K562 (cell line): ENCODE measurements around the gene DUXB. TPM values are rescaled to one million over a fixed set of nuclear protein-coding genes. Genes with fewer than 3 reads are reported as not detected.
A peak's percentile ranks its signal among the peaks of the same experiment; 100 is the strongest.

Experiments used
- AFF4 ChIP-seq: sonication (generic); formaldehyde crosslinking; IDR thresholded peaks from 2 replicates; pipeline ENCODE4 v1.8.0; 2023; ENCODE audit warnings: mild to moderate bottlenecking, missing genetic modification reagents
- CBFB ChIP-seq: sonication (generic); formaldehyde crosslinking; IDR thresholded peaks from 2 replicates; pipeline ENCODE4 v1.4.0; 2020; ENCODE audit warnings: mild to moderate bottlenecking, missing genetic modification reagents
- CREB1 ChIP-seq, 2 experiments: sonication (generic) in 1 of 2; formaldehyde crosslinking in 1 of 2; IDR thresholded peaks; 2 replicates each; pipeline versions ENCODE4 v1.6.1 to v1.8.0; 2012 to 2022; ENCODE audit warnings: inconsistent platforms in 1 of 2, mild to moderate bottlenecking in 1 of 2, missing genetic modification reagents in 1 of 2, moderate library complexity in 1 of 2
- GTF2E2 ChIP-seq: fragments of 200-800 bp; sonication (Bioruptor generic); IDR thresholded peaks from 2 replicates; pipeline ENCODE4 v1.6.1; 2016; ENCODE audit warnings: missing genetic modification characterization, missing compliant biosample characterization
- MEIS2 ChIP-seq: fragments of 450-650 bp; IDR thresholded peaks from 2 replicates; pipeline ENCODE4 v1.6.1; 2014; ENCODE audit warnings: mild to moderate bottlenecking; ENCODE audit not compliant: partially characterized antibody
- NR2C1 ChIP-seq, 2 experiments: fragments of 450-650 bp; IDR thresholded peaks; 2 replicates each; pipeline ENCODE4 v1.6.1; 2017; ENCODE audit warnings: mild to moderate bottlenecking in 2 of 2, antibody characterized with exemption in 1 of 2, inconsistent platforms in 1 of 2, missing compliant biosample characterization in 1 of 2, missing genetic modification characterization in 1 of 2
- POLR2B ChIP-seq: fragments of 450-650 bp; IDR thresholded peaks from 2 replicates; pipeline ENCODE4 v1.6.1; 2018; ENCODE audit warnings: low read depth; ENCODE audit not compliant: partially characterized antibody
- RB1 ChIP-seq: fragments of 450-650 bp; IDR thresholded peaks from 2 replicates; pipeline ENCODE4 v1.6.1; 2017; ENCODE audit warnings: low read depth, mild to moderate bottlenecking
- SMARCB1 ChIP-seq: IDR thresholded peaks from 2 replicates; pipeline ENCODE4 v1.6.1; 2011; ENCODE audit warnings: improper control_type of control experiment, low read depth; ENCODE audit not compliant: insufficient read length
- TRIM24 ChIP-seq, 2 experiments: fragments of 450-650 bp; IDR thresholded peaks; 2 replicates each; pipeline ENCODE4 v1.6.1; 2016
- ZKSCAN3 ChIP-seq: fragments of 250-450 bp; sonication (Bioruptor Pico); IDR thresholded peaks from 2 replicates; pipeline ENCODE4 v1.4.0; 2020
- ZNF146 ChIP-seq: IDR thresholded peaks from one replicate; pipeline ENCODE4 v1.6.1; 2018; ENCODE audit warnings: missing compliant biosample characterization; ENCODE audit not compliant: unreplicated experiment
- ZNF239 ChIP-seq: fragments of 250-450 bp; sonication (Bioruptor Pico); IDR thresholded peaks from 2 replicates; pipeline ENCODE4 v1.4.0; 2020; ENCODE audit warnings: mild to moderate bottlenecking
- polyA plus RNA-seq, 8 experiments: library from polyadenylated mRNA; depleted of rRNA in 4 of 8; stranded (reverse) in 5 of 8; unstranded in 3 of 8; fragments of >200 nt; fragmentation: Nextera tagmentation in 2 of 8; fragmentation: Illumina TruSeq in 1 of 8; extraction: Ambion mirVana in 2 of 8; extraction: Trizol in 1 of 8; gene quantifications; 2 replicates each; pipeline versions ENCODE4 v1.2.1 to v1.2.3, GENCODE V29; 2011 to 2014; ENCODE audit warnings: inconsistent platforms in 1 of 8, missing spikeins in 1 of 8
- total RNA-seq, 7 experiments: library from RNA; depleted of rRNA in 6 of 7; stranded (reverse); fragments of >200 nt in 6 of 7; fragmentation: Illumina TruSeq in 2 of 7; extraction: Trizol in 2 of 7; gene quantifications; 2 replicates each; pipeline versions ENCODE4 v1.2.1 to v1.2.3, GENCODE V29; 2011 to 2021; ENCODE audit warnings: low replicate concordance in 1 of 7
- TF ChIP-seq, protein P1 (sequence below): fragments of 450-650 bp; IDR thresholded peaks from one replicate; pipeline ENCODE4 v1.6.1; 2018; ENCODE audit warnings: mild to moderate bottlenecking, moderate library complexity; ENCODE audit not compliant: partially characterized antibody
- TF ChIP-seq, protein P2 (sequence below): sonication (generic); formaldehyde crosslinking; IDR thresholded peaks from 2 replicates; pipeline ENCODE4 v1.8.0; 2023; ENCODE audit warnings: mild to moderate bottlenecking, missing genetic modification reagents
- TF ChIP-seq, protein P3 (sequence below), 2 experiments: fragments of 450-650 bp; IDR thresholded peaks; 2 replicates each; pipeline ENCODE4 v1.6.1; 2016
- TF ChIP-seq, protein P4 (sequence below): fragments of 200-400 bp; formaldehyde crosslinking; IDR thresholded peaks from 2 replicates; pipeline ENCODE4 v1.6.1; 2017; ENCODE audit warnings: mild to moderate bottlenecking, low read depth, low read length, moderate library complexity

The DUXB gene
- total and polyA plus RNA-seq, 9 of the 15 experiments (the other 6 are each of a cell fraction or from before 2014, with no cell fraction given) = not detected

DNA sequence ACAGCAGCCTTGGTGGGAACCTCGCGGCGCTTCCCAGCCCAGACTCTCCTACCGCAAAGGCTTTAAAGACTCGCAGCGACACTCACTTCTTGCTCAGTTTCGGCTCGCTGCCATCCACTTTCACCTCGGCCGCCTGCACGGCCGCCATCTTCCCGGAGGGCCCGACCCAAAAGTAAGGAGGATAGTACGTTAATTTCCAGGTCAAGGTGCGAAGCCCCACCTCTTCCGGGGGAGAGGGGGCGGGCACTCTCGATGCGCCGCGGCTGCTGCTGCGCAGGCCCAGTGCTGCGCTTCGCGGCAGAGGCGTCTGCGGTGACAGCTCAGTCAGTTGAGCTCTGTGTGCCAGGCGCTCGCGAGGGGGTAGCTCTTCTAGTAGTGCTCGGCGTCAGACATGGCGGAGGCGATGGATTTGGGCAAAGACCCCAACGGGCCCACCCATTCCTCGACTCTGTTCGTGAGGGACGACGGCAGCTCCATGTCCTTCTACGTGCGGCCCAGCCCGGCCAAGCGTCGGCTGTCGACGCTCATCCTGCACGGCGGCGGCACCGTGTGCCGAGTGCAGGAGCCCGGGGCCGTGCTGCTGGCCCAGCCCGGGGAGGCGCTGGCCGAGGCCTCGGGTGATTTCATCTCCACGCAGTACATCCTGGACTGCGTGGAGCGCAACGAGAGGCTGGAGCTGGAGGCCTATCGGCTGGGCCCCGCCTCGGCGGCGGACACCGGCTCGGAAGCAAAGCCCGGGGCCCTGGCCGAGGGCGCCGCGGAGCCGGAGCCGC lies 53.6 kb downstream of the DUXB start, which contains the start of the genes KARS1 and TERF2IP (continued):
- TF ChIP-seq NR2C1 (IDR thresholded peaks at IDR 0.05) = peak; percentile 98
- peak; percentile 98 for TF ChIP-seq NR2C1 (tag; IDR thresholded peaks at IDR 0.05)
- TF ChIP-seq SMARCB1 = no peak
- TF ChIP-seq AFF4 (CRISPR knock-in tag) = 0 out of 2 replicates have a peak, but pooled peaks have one; percentile 31
- TF ChIP-seq, protein P1, sequence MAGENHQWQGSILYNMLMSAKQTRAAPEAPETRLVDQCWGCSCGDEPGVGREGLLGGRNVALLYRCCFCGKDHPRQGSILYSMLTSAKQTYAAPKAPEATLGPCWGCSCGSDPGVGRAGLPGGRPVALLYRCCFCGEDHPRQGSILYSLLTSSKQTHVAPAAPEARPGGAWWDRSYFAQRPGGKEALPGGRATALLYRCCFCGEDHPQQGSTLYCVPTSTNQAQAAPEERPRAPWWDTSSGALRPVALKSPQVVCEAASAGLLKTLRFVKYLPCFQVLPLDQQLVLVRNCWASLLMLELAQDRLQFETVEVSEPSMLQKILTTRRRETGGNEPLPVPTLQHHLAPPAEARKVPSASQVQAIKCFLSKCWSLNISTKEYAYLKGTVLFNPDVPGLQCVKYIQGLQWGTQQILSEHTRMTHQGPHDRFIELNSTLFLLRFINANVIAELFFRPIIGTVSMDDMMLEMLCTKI = no peak
- peak; percentile 93 for TF ChIP-seq GTF2E2 (tag)
- peak; percentile 39 for TF ChIP-seq CREB1 (IDR thresholded peaks at IDR 0.05)
- peak; percentile 41; the same call in 1 of the 2 replicates for TF ChIP-seq CREB1 (CRISPR knock-in tag; IDR thresholded peaks at IDR 0.05)
- TF ChIP-seq, protein P2, sequence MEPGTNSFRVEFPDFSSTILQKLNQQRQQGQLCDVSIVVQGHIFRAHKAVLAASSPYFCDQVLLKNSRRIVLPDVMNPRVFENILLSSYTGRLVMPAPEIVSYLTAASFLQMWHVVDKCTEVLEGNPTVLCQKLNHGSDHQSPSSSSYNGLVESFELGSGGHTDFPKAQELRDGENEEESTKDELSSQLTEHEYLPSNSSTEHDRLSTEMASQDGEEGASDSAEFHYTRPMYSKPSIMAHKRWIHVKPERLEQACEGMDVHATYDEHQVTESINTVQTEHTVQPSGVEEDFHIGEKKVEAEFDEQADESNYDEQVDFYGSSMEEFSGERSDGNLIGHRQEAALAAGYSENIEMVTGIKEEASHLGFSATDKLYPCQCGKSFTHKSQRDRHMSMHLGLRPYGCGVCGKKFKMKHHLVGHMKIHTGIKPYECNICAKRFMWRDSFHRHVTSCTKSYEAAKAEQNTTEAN (CRISPR knock-in tag) = no peak
- TF ChIP-seq, protein P3, sequence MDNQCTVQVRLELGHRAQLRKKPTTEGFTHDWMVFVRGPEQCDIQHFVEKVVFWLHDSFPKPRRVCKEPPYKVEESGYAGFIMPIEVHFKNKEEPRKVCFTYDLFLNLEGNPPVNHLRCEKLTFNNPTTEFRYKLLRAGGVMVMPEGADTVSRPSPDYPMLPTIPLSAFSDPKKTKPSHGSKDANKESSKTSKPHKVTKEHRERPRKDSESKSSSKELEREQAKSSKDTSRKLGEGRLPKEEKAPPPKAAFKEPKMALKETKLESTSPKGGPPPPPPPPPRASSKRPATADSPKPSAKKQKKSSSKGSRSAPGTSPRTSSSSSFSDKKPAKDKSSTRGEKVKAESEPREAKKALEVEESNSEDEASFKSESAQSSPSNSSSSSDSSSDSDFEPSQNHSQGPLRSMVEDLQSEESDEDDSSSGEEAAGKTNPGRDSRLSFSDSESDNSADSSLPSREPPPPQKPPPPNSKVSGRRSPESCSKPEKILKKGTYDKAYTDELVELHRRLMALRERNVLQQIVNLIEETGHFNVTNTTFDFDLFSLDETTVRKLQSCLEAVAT (IDR thresholded peaks at IDR 0.05) = peak in 1 of 2 experiments; percentile 58; a peak in 1 of 4 replicates
- TF ChIP-seq TRIM24 (IDR thresholded peaks at IDR 0.05) = no peak
- peak; percentile 49; the same call in 1 of the 2 replicates for TF ChIP-seq CBFB (CRISPR knock-in tag)
- no peak for TF ChIP-seq ZNF239 (CRISPR knock-in tag)
- peak; percentile 45; the same call in 1 of the 2 replicates for TF ChIP-seq RB1
- no peak for TF ChIP-seq ZKSCAN3 (CRISPR knock-in tag)
- no peak for TF ChIP-seq ZNF146 (CRISPR knock-in tag)
- peak; percentile 93 for TF ChIP-seq MEIS2
- TF ChIP-seq POLR2B = peak; percentile 96
- TF ChIP-seq, protein P4, sequence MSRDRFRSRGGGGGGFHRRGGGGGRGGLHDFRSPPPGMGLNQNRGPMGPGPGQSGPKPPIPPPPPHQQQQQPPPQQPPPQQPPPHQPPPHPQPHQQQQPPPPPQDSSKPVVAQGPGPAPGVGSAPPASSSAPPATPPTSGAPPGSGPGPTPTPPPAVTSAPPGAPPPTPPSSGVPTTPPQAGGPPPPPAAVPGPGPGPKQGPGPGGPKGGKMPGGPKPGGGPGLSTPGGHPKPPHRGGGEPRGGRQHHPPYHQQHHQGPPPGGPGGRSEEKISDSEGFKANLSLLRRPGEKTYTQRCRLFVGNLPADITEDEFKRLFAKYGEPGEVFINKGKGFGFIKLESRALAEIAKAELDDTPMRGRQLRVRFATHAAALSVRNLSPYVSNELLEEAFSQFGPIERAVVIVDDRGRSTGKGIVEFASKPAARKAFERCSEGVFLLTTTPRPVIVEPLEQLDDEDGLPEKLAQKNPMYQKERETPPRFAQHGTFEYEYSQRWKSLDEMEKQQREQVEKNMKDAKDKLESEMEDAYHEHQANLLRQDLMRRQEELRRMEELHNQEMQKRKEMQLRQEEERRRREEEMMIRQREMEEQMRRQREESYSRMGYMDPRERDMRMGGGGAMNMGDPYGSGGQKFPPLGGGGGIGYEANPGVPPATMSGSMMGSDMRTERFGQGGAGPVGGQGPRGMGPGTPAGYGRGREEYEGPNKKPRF = no peak
